Natural killer cell (primary cell): ENCODE measurements around the gene CES3. TPM values are rescaled to one million over a fixed set of nuclear protein-coding genes. Genes with fewer than 3 reads are reported as not detected.

Source experiments
- ATAC-seq, 3 donors: fragments of 150-1000 bp in 2 of 3; fragments of 200-7000 bp in 1 of 3; cut with Tn5 transposase; 1 replicate in 1 of 3; 2 replicates in 2 of 3; pipeline ENCODE4 v1.10.0; 2021; ENCODE audit warnings: mild to moderate bottlenecking in 2 of 3, moderate library complexity in 2 of 3
- DNase-seq, 2 donors: peaks; one replicate each; pipeline versions ENCODE4 v3.0.0 to v3.0.0-alpha.2; 2013 to 2021; ENCODE audit warnings: mixed read lengths in 1 of 2
- H3K27ac ChIP-seq: one replicate; pipeline ENCODE4 v1.5.1; 2013; ENCODE audit warnings: mild to moderate bottlenecking, low read length
- H3K27me3 ChIP-seq: one replicate; pipeline ENCODE4 v1.6.1; 2013; ENCODE audit warnings: low read length; ENCODE audit not compliant: control insufficient read depth, insufficient read depth
- H3K36me3 ChIP-seq: one replicate; pipeline ENCODE4 v1.6.1; 2013; ENCODE audit warnings: low read length; ENCODE audit not compliant: control insufficient read depth, insufficient read depth
- H3K4me1 ChIP-seq: one replicate; pipeline ENCODE4 v1.6.1; 2013; ENCODE audit warnings: low read length; ENCODE audit not compliant: control insufficient read depth, insufficient read depth
- H3K4me3 ChIP-seq: one replicate; pipeline ENCODE4 v1.5.1; 2013; ENCODE audit warnings: low read length
- H3K9me3 ChIP-seq: one replicate; pipeline ENCODE4 v1.6.1; 2013; ENCODE audit warnings: low read length; ENCODE audit not compliant: control insufficient read depth, insufficient read depth
- H3K27ac Mint-ChIP-seq, 2 donors: one replicate each; pipeline ENCODE4 v1.8.0; 2022; ENCODE audit warnings: mild to moderate bottlenecking in 2 of 2, mixed read lengths in 2 of 2, moderate library complexity in 1 of 2
- H3K27me3 Mint-ChIP-seq, 2 donors: one replicate each; pipeline ENCODE4 v1.8.0; 2022; ENCODE audit warnings: low read depth in 2 of 2, mixed read lengths in 2 of 2
- H3K36me3 Mint-ChIP-seq: one replicate; pipeline ENCODE4 v1.8.0; 2022; ENCODE audit warnings: mixed read lengths
- H3K4me1 Mint-ChIP-seq, 2 donors: one replicate each; pipeline ENCODE4 v1.8.0; 2022; ENCODE audit warnings: mixed read lengths in 2 of 2
- H3K4me3 Mint-ChIP-seq: one replicate; pipeline ENCODE4 v1.8.0; 2022; ENCODE audit warnings: mild to moderate bottlenecking, moderate library complexity, mixed read lengths
- H3K9me3 Mint-ChIP-seq, 2 donors: one replicate each; pipeline ENCODE4 v1.8.0; 2022; ENCODE audit warnings: mixed read lengths in 2 of 2
- CTCF ChIP-seq: fragments of 200-600 bp; IDR thresholded peaks from one replicate; pipeline ENCODE4 v1.8.0; 2022; ENCODE audit warnings: antibody characterized with exemption
- WGBS: methylation state at CpG from one replicate; pipeline ENCODE4 v1.1.7; 2013; ENCODE audit warnings: missing lambda C conversion rate; ENCODE audit not compliant: insufficient coverage; 5-methylcytosine and 5-hydroxymethylcytosine counted together
- intact Hi-C: fragments of 100-400 bp; cut with micrococcal nuclease; formaldehyde crosslinking; loops from one replicate; pipeline ENCODE4 v1.14.2; 2022
- total RNA-seq, 4 donors: library from RNA; stranded (reverse); fragments of 120-200 nt in 1 of 4; gene quantifications; one replicate each; pipeline versions ENCODE4 v1.2.3 to v1.2.4, GENCODE V29; 2013 to 2022

CES3 gene
- total RNA-seq, 3 donors from 2014 or later (not counting 1 experiment from before 2014, with no cell fraction given), result 0.19 to 0.95 (median 0.27) TPM

- H3K4me3 Mint-ChIP-seq, result no peak overlapping the region
- no peaks in the 10 kb centered on the region for H3K36me3 ChIP-seq
- no peak overlapping the region for H3K27ac ChIP-seq
- no peaks in the 10 kb centered on the region for H3K27me3 ChIP-seq
- intact Hi-C loops, result no loop called here
- H3K4me1 Mint-ChIP-seq, result peaks cover under 1 to 9% of the 10 kb centered on the region in 2 donors
- H3K27ac Mint-ChIP-seq, result no peak overlapping the region
- no peak for ATAC-seq
- no peak for TF ChIP-seq CTCF
- DNase-seq, result no peak
- 87% methylated on average over 7 of the region's 7 CpGs for WGBS
- peaks cover 3% of the 10 kb centered on the region for H3K4me1 ChIP-seq
- no peaks in the 10 kb centered on the region for H3K9me3 ChIP-seq
- H3K4me3 ChIP-seq, result no peak overlapping the region
- peaks cover 6 to 10% of the 10 kb centered on the region in 2 donors for H3K27me3 Mint-ChIP-seq
- H3K9me3 Mint-ChIP-seq, result no peaks in the 10 kb centered on the region
- no peaks in the 10 kb centered on the region for H3K36me3 Mint-ChIP-seq
These were observed 2.0 kb upstream of the CES3 start for GRCh38 chr16:66958857-66959703.

GRCh38 chr16:66959704-66960161 is 1.3 kb upstream of the CES3 start:
- Histone ChIP-seq H3K27ac (no peak overlapping the region), H3K4me1 (peaks cover 3% of the 10 kb centered on the region), H3K27me3 (no peaks in the 10 kb centered on the region), H3K36me3 (no peaks in the 10 kb centered on the region), H3K4me3 (no peak overlapping the region), H3K9me3 (no peaks in the 10 kb centered on the region)
- intact Hi-C loops, result no loop called here
- no peaks in the 10 kb centered on the region for H3K9me3 Mint-ChIP-seq
- H3K27me3 Mint-ChIP-seq, result peaks cover 6 to 9% of the 10 kb centered on the region in 2 donors
- no peaks in the 10 kb centered on the region for H3K36me3 Mint-ChIP-seq
- DNase-seq (no peak), ATAC-seq (no peak)
- 60% methylated on average over 5 of the region's 5 CpGs for WGBS
- H3K27ac Mint-ChIP-seq, result no peak overlapping the region
- peaks cover 0 to 9% of the 10 kb centered on the region in 2 donors for H3K4me1 Mint-ChIP-seq
- no peak overlapping the region for H3K4me3 Mint-ChIP-seq
- no peak for TF ChIP-seq CTCF

GRCh38 chr16:66960270-66960669 is 796 bp upstream of the CES3 start:
- intact Hi-C loops, result no loop called here
- Mint-ChIP-seq H3K4me3 (no peak overlapping the region), H3K4me1 (peaks cover 0 to 9% of the 10 kb centered on the region in 2 donors), H3K9me3 (no peaks in the 10 kb centered on the region), H3K27me3 (peaks cover 10 to 14% of the 10 kb centered on the region in 2 donors), H3K27ac (no peak overlapping the region), H3K36me3 (no peaks in the 10 kb centered on the region)
- Histone ChIP-seq H3K27ac (no peak overlapping the region), H3K9me3 (no peaks in the 10 kb centered on the region), H3K4me1 (peaks cover 3% of the 10 kb centered on the region), H3K27me3 (no peaks in the 10 kb centered on the region), H3K4me3 (no peak overlapping the region), H3K36me3 (no peaks in the 10 kb centered on the region)
- WGBS, result 82% methylated on average over 1 of the region's 1 CpG
- no peak for DNase-seq
- TF ChIP-seq CTCF, result no peak
- no peak for ATAC-seq
